Measurements from ENCODE around the gene CEP290. TPM values are rescaled to one million over a fixed set of nuclear protein-coding genes. Genes with fewer than 3 reads are reported as not detected.

CEP290 gene
- total and polyA plus RNA-seq, 4 donors, result 1.0 to 4.7 (median 4.0) TPM

DNA sequence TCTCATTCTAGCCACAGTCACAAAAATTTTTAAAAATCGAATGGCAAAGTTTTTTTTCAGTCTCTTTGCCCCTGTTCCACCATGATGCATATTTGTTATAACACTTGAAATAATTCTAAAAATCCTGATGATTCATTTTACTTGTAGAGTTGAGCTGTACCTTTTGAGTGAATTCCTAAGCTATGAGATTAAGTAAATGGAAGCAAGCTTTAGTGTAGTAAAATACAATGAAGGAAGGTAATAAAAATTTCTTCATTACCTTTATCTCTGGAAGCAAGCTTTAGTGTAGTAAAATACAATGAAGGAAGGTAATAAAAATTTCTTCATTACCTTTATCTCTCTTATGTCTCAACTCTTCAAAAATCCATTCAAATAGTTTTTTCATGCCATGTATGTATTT lies 46.3 kb upstream of the CEP290 start:
- DNase-seq (ENCODE audit: low spot score), result no peak
- no peak overlapping the region for H3K4me3 ChIP-seq (ENCODE audit: low read depth in 1 of 3, low read length in 3 of 3)
- H3K4me1 ChIP-seq (ENCODE audit: control insufficient read depth in 4 of 4, insufficient read depth in 4 of 4, low read length in 3 of 4), result no peaks in the 10 kb centered on the region
- no peaks in the 10 kb centered on the region for H3K27me3 ChIP-seq (ENCODE audit: control insufficient read depth in 4 of 4, insufficient read depth in 4 of 4, low read length in 3 of 4)
- H3K9me3 ChIP-seq (ENCODE audit: control insufficient read depth in 4 of 4, low read length in 3 of 4), result no peaks in the 10 kb centered on the region
- H3K27ac ChIP-seq (ENCODE audit: low read depth in 1 of 2, low read length in 2 of 2), result no peak overlapping the region
- no peak overlapping the region for H3K9ac ChIP-seq (ENCODE audit: low read depth in 1 of 2, low read length in 2 of 2)
- H3K36me3 ChIP-seq (ENCODE audit: control insufficient read depth in 4 of 4, insufficient read depth in 3 of 4, low read depth in 1 of 4, low read length in 3 of 4), result peaks cover 0 to 6% (median 4%) of the 10 kb centered on the region in 4 donors
- WGBS, result 86% methylated on average over 1 of the region's 1 CpG
- TF ChIP-seq TAF1 (conservative IDR thresholded peaks at IDR 0.05) (no peak), EGR1 (IDR thresholded peaks at IDR 0.05; ENCODE audit: low read depth in 2 of 2) (no peak), FOXA2 (IDR thresholded peaks at IDR 0.05) (no peak), SP1 (IDR thresholded peaks at IDR 0.05) (no peak), REST (IDR thresholded peaks at IDR 0.05) (no peak), RXRA (IDR thresholded peaks at IDR 0.05) (no peak), GABPA (IDR thresholded peaks at IDR 0.05 in 1 of 2, conservative IDR thresholded peaks at IDR 0.05 in 1 of 2) (no peak), HNF4G (IDR thresholded peaks at IDR 0.05) (no peak), HNF4A (conservative IDR thresholded peaks at IDR 0.05) (no peak), FOXA1 (IDR thresholded peaks at IDR 0.05) (no peak), YY1 (IDR thresholded peaks at IDR 0.05) (no peak), MAX (IDR thresholded peaks at IDR 0.05) (no peak), NR2F2 (IDR thresholded peaks at IDR 0.05) (no peak), CTCF (IDR thresholded peaks at IDR 0.05; ENCODE audit: low read depth, low read length, missing input control) (no peak), JUND (IDR thresholded peaks at IDR 0.05) (no peak), ATF3 (IDR thresholded peaks at IDR 0.05) (no peak), ZBTB33 (IDR thresholded peaks at IDR 0.05) (no peak)

DNA sequence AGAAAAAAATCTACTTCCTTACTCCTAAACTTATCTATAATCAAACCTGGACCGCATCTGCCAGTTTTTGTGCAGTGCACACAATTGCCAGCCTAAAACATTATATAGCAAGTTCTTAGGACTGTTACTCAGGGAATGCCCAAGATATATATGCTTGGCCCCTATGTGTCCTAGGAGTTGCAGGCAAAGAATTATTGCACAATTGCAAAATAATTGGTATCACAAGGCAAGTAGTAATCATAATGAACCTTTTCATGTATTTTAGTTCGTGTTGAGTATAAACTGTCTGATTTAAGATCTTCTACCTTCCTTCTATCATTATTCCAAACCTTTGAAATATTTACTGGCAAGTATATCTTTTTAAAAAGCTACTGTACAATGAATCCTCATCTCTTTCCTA lies 45.7 kb upstream of the CEP290 start:
- Histone ChIP-seq H3K27me3 (ENCODE audit: control insufficient read depth in 4 of 4, insufficient read depth in 4 of 4, low read length in 3 of 4) (no peaks in the 10 kb centered on the region), H3K4me3 (ENCODE audit: low read depth in 1 of 3, low read length in 3 of 3) (no peak overlapping the region), H3K36me3 (ENCODE audit: control insufficient read depth in 4 of 4, insufficient read depth in 3 of 4, low read depth in 1 of 4, low read length in 3 of 4) (peaks cover 0 to 6% (median 3%) of the 10 kb centered on the region in 4 donors), H3K9me3 (ENCODE audit: control insufficient read depth in 4 of 4, low read length in 3 of 4) (no peaks in the 10 kb centered on the region), H3K4me1 (ENCODE audit: control insufficient read depth in 4 of 4, insufficient read depth in 4 of 4, low read length in 3 of 4) (no peaks in the 10 kb centered on the region), H3K9ac (ENCODE audit: low read depth in 1 of 2, low read length in 2 of 2) (no peak overlapping the region), H3K27ac (ENCODE audit: low read depth in 1 of 2, low read length in 2 of 2) (no peak overlapping the region)
- WGBS, result 91% methylated on average over 2 of the region's 2 CpGs
- no peak for DNase-seq (ENCODE audit: low spot score)
- TF ChIP-seq YY1 (IDR thresholded peaks at IDR 0.05), result no peak
- no peak for TF ChIP-seq FOXA2 (IDR thresholded peaks at IDR 0.05)
- TF ChIP-seq HNF4A (conservative IDR thresholded peaks at IDR 0.05), result no peak
- no peak for TF ChIP-seq FOXA1 (IDR thresholded peaks at IDR 0.05)
- TF ChIP-seq REST (IDR thresholded peaks at IDR 0.05), result no peak
- no peak for TF ChIP-seq TAF1 (conservative IDR thresholded peaks at IDR 0.05)
- TF ChIP-seq JUND (IDR thresholded peaks at IDR 0.05), result no peak
- TF ChIP-seq GABPA (IDR thresholded peaks at IDR 0.05 in 1 of 2, conservative IDR thresholded peaks at IDR 0.05 in 1 of 2), result no peak
- no peak for TF ChIP-seq EGR1 (IDR thresholded peaks at IDR 0.05; ENCODE audit: low read depth in 2 of 2)
- no peak for TF ChIP-seq HNF4G (IDR thresholded peaks at IDR 0.05)
- no peak for TF ChIP-seq MAX (IDR thresholded peaks at IDR 0.05)
- TF ChIP-seq CTCF (IDR thresholded peaks at IDR 0.05; ENCODE audit: low read depth, low read length, missing input control), result no peak
- no peak for TF ChIP-seq RXRA (IDR thresholded peaks at IDR 0.05)
- no peak for TF ChIP-seq NR2F2 (IDR thresholded peaks at IDR 0.05)
